ENCODE data around the gene THSD4. TPM values are rescaled to one million over a fixed set of nuclear protein-coding genes. Genes with fewer than 3 reads are reported as not detected.

THSD4 gene
- total RNA-seq, 1 donor, result under 0.01 TPM

DNA sequence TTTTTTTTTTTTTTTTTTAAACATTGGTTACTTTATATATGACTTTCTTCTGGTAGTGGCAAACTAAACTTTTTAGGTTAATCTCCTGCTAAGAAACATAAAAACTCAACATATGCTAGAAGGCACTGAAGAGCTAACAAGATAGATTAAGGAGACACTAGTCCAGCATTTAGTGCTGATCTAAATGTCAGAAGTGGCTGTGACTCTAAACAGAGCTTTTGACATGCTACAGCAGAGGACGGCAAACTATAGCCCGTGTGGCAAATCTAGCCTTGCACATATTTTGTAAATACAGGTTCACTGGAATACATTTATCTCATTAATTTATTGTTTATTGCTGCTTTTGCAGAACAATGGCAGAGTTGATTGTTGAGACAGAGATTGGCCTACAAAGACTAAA is 715.7 kb downstream of the THSD4 start:
- no peak for DNase-seq (ENCODE audit: low read depth in 2 of 3, low spot score in 2 of 3)

Other genes with a start within 250 kb of the THSD4 start
- 0.54 TPM for gene THAP10, start 223.0 kb upstream of the THSD4 start, total RNA-seq
- gene LRRC49, start 222.6 kb upstream of the THSD4 start, total RNA-seq, result 1.6 TPM

Data from hematopoietic multipotent progenitor cell (in vitro differentiated cells).